NB4 (cell line): ENCODE data around the gene MAN1B1.

Experiments
- POLR2A ChIP-seq: IDR thresholded peaks from 2 replicates; pipeline ENCODE4 v1.6.1; 2011; ENCODE audit warnings: mild to moderate bottlenecking; ENCODE audit not compliant: insufficient read length; ENCODE audit errors: extremely low read depth
- TF ChIP-seq, protein P1 (sequence below): IDR thresholded peaks from 2 replicates; pipeline ENCODE4 v1.6.1; 2011; ENCODE audit warnings: low read depth, low read length
- TF ChIP-seq, protein P2 (sequence below): IDR thresholded peaks from one replicate; pipeline ENCODE4 v1.5.1; 2012; ENCODE audit warnings: low read depth, low read length

DNA sequence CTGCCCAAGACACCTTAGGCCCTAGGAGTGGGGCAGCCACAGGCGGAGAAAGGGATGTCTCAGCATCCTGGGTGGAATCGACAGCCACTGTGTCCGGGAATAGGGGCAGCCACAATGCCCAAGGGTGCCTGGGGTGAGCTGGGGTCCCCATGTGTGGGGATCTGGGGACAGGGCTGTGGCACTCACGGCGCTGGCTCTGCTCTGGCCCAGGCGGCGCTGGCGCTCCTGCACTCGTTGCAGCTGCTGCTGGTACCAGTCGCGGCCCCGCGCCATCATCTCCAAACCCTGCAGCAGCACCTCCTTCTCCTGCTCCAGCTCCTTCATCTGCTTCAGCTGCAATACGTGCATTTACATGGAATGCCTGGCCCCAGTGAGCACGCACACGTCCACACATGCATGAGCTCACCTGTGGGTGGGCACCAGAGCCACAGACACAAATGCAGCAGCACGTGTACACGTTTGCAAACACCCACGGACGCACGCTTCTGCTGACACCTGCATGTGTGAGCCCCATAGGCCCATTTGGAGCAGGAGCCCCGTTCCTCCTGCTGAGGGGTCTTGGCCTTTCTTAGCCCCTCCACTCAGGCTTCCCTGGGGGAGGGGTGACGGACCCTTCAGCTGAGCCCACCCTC, 21.3 kb upstream of the MAN1B1 start:
- no peak for TF ChIP-seq POLR2A
- TF ChIP-seq, protein P1, sequence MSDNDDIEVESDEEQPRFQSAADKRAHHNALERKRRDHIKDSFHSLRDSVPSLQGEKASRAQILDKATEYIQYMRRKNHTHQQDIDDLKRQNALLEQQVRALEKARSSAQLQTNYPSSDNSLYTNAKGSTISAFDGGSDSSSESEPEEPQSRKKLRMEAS = no peak
- TF ChIP-seq, protein P2, sequence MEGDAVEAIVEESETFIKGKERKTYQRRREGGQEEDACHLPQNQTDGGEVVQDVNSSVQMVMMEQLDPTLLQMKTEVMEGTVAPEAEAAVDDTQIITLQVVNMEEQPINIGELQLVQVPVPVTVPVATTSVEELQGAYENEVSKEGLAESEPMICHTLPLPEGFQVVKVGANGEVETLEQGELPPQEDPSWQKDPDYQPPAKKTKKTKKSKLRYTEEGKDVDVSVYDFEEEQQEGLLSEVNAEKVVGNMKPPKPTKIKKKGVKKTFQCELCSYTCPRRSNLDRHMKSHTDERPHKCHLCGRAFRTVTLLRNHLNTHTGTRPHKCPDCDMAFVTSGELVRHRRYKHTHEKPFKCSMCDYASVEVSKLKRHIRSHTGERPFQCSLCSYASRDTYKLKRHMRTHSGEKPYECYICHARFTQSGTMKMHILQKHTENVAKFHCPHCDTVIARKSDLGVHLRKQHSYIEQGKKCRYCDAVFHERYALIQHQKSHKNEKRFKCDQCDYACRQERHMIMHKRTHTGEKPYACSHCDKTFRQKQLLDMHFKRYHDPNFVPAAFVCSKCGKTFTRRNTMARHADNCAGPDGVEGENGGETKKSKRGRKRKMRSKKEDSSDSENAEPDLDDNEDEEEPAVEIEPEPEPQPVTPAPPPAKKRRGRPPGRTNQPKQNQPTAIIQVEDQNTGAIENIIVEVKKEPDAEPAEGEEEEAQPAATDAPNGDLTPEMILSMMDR = no peak
